Measurements from ENCODE around the gene ITIH2. TPM values are rescaled to one million over a fixed set of nuclear protein-coding genes. Genes with fewer than 3 reads are reported as not detected.
A peak's percentile ranks its signal among the peaks of the same experiment; 100 is the strongest.

The ITIH2 gene
- total RNA-seq, 4 donors from 2014 or later = not detected

DNA sequence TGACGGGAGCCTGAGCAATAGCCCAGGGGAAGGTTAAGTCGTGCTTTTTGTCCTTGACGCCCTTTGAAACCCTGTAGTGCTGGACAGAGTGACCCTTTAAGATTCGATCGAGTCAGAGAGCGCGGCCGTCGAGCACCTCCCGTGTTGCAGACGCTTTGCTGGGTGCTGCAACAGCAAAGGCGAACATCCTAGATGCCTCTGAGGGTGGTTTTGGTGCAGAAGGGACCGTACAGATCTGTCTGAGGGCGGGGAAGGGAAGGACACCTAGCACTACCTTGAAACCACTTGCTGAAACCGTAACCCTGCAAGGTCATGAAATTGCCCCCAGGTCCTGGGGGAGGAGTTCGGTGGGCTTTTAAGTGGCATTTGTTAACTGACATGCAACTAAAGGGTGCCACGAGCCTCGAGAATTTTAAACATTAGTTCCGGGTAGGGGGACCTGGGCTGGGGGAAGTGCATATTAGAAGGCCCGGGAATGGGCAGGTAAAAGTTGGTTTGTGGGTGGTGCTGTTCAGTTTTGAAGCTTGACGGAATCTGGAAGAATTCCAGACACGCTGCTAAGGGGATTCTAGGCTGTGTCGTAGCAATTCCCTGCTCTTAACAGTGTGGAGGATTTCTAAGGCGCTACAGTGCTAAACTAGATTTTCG lies 85.6 kb downstream of the ITIH2 start:
- H3K4me1 ChIP-seq = peaks cover 54 to 83% (median 77%) of the 10 kb centered on the region in 4 donors
- no peaks in the 10 kb centered on the region for H3K9me3 ChIP-seq
- H3K27ac ChIP-seq (replicated peaks in 1 of 4) = peak overlapping the region; percentile 87 to 90 (median 88)
- peaks cover 0 to 8% (median 2%) of the 10 kb centered on the region in 4 donors for H3K36me3 ChIP-seq
- H3K4me3 ChIP-seq = peak overlapping the region; percentile 85 to 97 (median 94)
- intact Hi-C loops (cut with DNase I) = loop anchor here (2.0 kb wide), 1 partner anchor 30 kb away; the partner anchor contains the start of gene TAF3
- no peak for DNase-seq (ENCODE audit: extremely low spot score)
- 4% methylated on average over 14 of the region's 25 CpGs for WGBS
- TF ChIP-seq CTCF (IDR thresholded peaks at IDR 0.05) (no peak), EP300 (IDR thresholded peaks at IDR 0.05) (no peak), POLR2AphosphoS5 (IDR thresholded peaks at IDR 0.05) (no peak), POLR2A (IDR thresholded peaks at IDR 0.05; ENCODE audit: low read depth) (no peak)
- H3K27me3 ChIP-seq = no peaks in the 10 kb centered on the region

DNA sequence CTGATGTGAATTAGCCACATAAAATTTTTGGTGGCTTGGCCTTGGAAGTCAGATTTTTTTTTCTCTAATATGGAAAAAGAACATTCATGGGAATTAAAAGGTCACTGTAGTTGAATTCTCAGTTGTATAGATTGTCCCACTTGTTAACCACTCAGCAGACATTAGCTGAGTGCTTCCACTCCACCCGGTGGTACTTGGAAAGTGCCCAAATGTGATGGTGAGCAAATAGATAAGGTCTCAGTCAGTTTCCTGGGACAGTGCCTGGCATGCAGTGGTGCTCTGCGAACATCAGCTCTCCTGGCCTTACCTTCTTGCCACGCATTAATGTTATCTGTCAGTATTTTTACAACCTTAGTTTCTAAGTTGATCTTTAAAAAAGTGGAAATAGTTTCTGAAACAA lies 86.3 kb downstream of the ITIH2 start:
- TF ChIP-seq POLR2AphosphoS5 (IDR thresholded peaks at IDR 0.05) (no peak), POLR2A (IDR thresholded peaks at IDR 0.05; ENCODE audit: low read depth) (no peak), CTCF (IDR thresholded peaks at IDR 0.05) (no peak), EP300 (IDR thresholded peaks at IDR 0.05) (no peak)
- 32% methylated on average over 3 of the region's 3 CpGs for WGBS
- no peaks in the 10 kb centered on the region for H3K9me3 ChIP-seq

GRCh38 chr10:7792541-7792940 lies 89.4 kb downstream of the ITIH2 start:
- WGBS = 62% methylated on average over 1 of the region's 1 CpG
- H3K27ac ChIP-seq (replicated peaks in 1 of 4) = no peak overlapping the region
- H3K9me3 ChIP-seq = no peaks in the 10 kb centered on the region
- intact Hi-C loops (cut with DNase I) = no loop called here
- no peak overlapping the region for H3K4me3 ChIP-seq
- no peak for DNase-seq (ENCODE audit: extremely low spot score)
- TF ChIP-seq POLR2A (IDR thresholded peaks at IDR 0.05; ENCODE audit: low read depth) (no peak), EP300 (IDR thresholded peaks at IDR 0.05) (no peak), CTCF (IDR thresholded peaks at IDR 0.05) (no peak), POLR2AphosphoS5 (IDR thresholded peaks at IDR 0.05) (no peak)
- H3K36me3 ChIP-seq = peaks cover 7 to 17% (median 8%) of the 10 kb centered on the region in 4 donors
- H3K4me1 ChIP-seq = peaks cover 61 to 78% (median 73%) of the 10 kb centered on the region in 4 donors
- no peaks in the 10 kb centered on the region for H3K27me3 ChIP-seq

More for the DNA sequence above, 86.3 kb downstream of the ITIH2 start:
- intact Hi-C loops (cut with DNase I) = loop anchor here (2.0 kb wide), 1 partner anchor 29 kb away; the partner anchor contains the start of gene TAF3
- Histone ChIP-seq H3K27me3 (no peaks in the 10 kb centered on the region), H3K4me3 (peak overlapping the region; percentile 85 to 97 (median 94)), H3K27ac (replicated peaks in 1 of 4) (peak overlapping the region in 3 of 4 donors; percentile 87 to 90 (median 88)), H3K36me3 (peaks cover 0 to 8% (median under 1%) of the 10 kb centered on the region in 4 donors), H3K4me1 (peaks cover 54 to 90% (median 81%) of the 10 kb centered on the region in 4 donors)
- DNase-seq (ENCODE audit: extremely low spot score) = no peak

GRCh38 chr10:7794251-7795026 lies 91.3 kb downstream of the ITIH2 start:
- intact Hi-C loops (cut with DNase I) = no loop called here
- peaks cover 24 to 36% (median 27%) of the 10 kb centered on the region in 4 donors for H3K36me3 ChIP-seq
- H3K4me1 ChIP-seq = peaks cover 52 to 70% (median 65%) of the 10 kb centered on the region in 4 donors
- WGBS = 65% methylated on average over 4 of the region's 4 CpGs
- H3K9me3 ChIP-seq = no peaks in the 10 kb centered on the region
- TF ChIP-seq CTCF (IDR thresholded peaks at IDR 0.05) = no peak
- no peak for TF ChIP-seq POLR2AphosphoS5 (IDR thresholded peaks at IDR 0.05)
- TF ChIP-seq EP300 (IDR thresholded peaks at IDR 0.05) = no peak
- no peak for TF ChIP-seq POLR2A (IDR thresholded peaks at IDR 0.05; ENCODE audit: low read depth)
- H3K27me3 ChIP-seq = no peaks in the 10 kb centered on the region
- no peak overlapping the region for H3K27ac ChIP-seq (replicated peaks in 1 of 4)
- H3K4me3 ChIP-seq = no peak overlapping the region
- no peak for DNase-seq (ENCODE audit: extremely low spot score)
